ENCODE results near the gene RTN4RL1. TPM values are rescaled to one million over a fixed set of nuclear protein-coding genes. Genes with fewer than 3 reads are reported as not detected.
"Not testable (repeated sequence)": the region's sequence is repeated elsewhere in the genome, so short reads cannot be mapped to it uniquely, and the experiment has no call there.

Gene RTN4RL1
- total RNA-seq, 1 donor: 1.1 TPM

DNA sequence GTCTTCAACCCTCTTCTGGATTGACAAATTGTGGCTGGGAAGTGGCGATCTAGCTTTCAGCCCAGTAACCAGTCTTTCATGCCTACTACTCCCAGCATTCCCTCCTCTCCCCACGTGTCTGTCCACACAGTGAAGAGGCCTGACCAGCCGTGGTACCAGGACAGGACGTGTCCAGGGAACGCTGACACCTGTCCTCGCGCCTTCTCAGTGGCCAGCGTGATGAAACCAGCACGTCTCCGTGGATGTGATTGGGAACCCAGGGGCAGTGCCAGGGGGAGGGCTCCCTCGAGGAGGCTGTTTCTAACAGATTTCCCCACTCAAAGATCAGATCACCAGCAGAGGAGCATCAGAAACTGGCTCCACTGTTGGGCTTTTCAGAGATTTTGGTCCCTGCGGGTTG lies 126.3 kb downstream of the RTN4RL1 start:
- Histone ChIP-seq H3K36me3 (ENCODE audit: insufficient read depth, low read length) (peaks cover 32% of the 10 kb centered on the region), H3K27ac (ENCODE audit: low read depth, low read length) (no peak overlapping the region), H3K4me1 (ENCODE audit: insufficient read depth, low read length) (no peaks in the 10 kb centered on the region), H3K9me3 (ENCODE audit: low read depth, low read length) (no peaks in the 10 kb centered on the region), H2AFZ (ENCODE audit: low read length) (no peak overlapping the region), H3K27me3 (ENCODE audit: insufficient read depth, low read length) (peaks cover 2% of the 10 kb centered on the region), H3K79me2 (ENCODE audit: insufficient read depth, low read length) (no peaks in the 10 kb centered on the region), H4K20me1 (ENCODE audit: insufficient read depth, low read length) (no peaks in the 10 kb centered on the region), H3K4me3 (ENCODE audit: insufficient read depth, low read length) (no peak overlapping the region), H3K4me2 (ENCODE audit: insufficient read depth, low read length) (no peak overlapping the region)
- TF ChIP-seq, protein P1, sequence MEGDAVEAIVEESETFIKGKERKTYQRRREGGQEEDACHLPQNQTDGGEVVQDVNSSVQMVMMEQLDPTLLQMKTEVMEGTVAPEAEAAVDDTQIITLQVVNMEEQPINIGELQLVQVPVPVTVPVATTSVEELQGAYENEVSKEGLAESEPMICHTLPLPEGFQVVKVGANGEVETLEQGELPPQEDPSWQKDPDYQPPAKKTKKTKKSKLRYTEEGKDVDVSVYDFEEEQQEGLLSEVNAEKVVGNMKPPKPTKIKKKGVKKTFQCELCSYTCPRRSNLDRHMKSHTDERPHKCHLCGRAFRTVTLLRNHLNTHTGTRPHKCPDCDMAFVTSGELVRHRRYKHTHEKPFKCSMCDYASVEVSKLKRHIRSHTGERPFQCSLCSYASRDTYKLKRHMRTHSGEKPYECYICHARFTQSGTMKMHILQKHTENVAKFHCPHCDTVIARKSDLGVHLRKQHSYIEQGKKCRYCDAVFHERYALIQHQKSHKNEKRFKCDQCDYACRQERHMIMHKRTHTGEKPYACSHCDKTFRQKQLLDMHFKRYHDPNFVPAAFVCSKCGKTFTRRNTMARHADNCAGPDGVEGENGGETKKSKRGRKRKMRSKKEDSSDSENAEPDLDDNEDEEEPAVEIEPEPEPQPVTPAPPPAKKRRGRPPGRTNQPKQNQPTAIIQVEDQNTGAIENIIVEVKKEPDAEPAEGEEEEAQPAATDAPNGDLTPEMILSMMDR (IDR thresholded peaks at IDR 0.05; ENCODE audit: extremely low read depth, low read depth, low read length): no peak
- DNase-seq (ENCODE audit: insufficient read length, low spot score, missing footprints): no peak

DNA sequence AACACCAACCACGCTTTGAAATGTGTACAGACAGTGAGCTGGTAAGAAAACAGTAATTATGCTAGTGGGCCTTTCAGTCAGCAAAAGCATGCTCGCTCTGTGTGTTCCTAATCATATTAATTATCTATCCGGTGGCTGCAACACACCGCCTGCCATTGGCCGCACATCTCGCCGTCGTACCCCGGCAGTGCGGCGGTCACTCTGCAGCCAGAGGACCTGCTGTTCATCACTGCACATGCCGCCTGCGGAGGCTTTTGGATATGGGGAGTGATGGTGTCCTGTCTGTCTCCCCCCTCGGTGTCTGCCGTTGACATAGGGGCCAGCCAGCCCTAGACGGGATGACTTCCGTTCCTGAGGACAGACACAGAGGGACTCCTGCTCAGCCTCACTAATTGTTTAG lies 126.8 kb downstream of the RTN4RL1 start:
- Histone ChIP-seq H3K79me2 (ENCODE audit: insufficient read depth, low read length) (no peaks in the 10 kb centered on the region), H3K36me3 (ENCODE audit: insufficient read depth, low read length) (peaks cover 34% of the 10 kb centered on the region), H3K9me3 (ENCODE audit: low read depth, low read length) (no peaks in the 10 kb centered on the region), H3K4me1 (ENCODE audit: insufficient read depth, low read length) (no peaks in the 10 kb centered on the region), H3K4me3 (ENCODE audit: insufficient read depth, low read length) (no peak overlapping the region), H3K27ac (ENCODE audit: low read depth, low read length) (no peak overlapping the region), H3K4me2 (ENCODE audit: insufficient read depth, low read length) (no peak overlapping the region), H4K20me1 (ENCODE audit: insufficient read depth, low read length) (no peaks in the 10 kb centered on the region), H2AFZ (ENCODE audit: low read length) (no peak overlapping the region), H3K27me3 (ENCODE audit: insufficient read depth, low read length) (no peaks in the 10 kb centered on the region)
- DNase-seq (ENCODE audit: insufficient read length, low spot score, missing footprints): no peak
- TF ChIP-seq, protein P1 (IDR thresholded peaks at IDR 0.05; ENCODE audit: extremely low read depth, low read depth, low read length): no peak

DNA sequence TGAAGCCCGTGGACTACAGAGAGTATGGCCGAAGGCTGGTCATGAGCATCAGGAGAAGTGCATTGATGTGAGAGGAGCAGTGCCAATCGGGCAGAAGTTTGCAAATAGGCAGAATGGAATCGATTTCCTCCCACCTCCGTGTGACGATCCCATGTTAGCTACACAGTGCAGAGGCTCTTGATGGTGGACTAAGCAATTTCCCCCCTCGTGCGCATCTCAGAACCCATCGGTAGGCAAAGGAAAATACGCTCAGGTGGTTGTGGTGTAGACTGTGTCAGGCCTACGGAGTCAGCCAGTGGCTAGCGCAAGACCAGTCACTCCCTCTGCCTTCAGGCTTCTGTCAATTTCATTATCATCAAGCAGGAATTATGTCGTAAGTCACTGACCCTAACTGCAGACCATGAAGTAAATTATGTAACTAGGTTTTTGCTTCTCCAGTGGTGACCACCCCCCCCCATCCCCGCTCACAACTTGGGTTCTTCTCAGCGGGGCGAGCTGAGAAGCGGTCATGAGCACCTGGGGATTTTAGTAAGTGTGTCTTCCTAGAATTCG lies 128.0 kb downstream of the RTN4RL1 start:
- Histone ChIP-seq H3K27me3 (ENCODE audit: insufficient read depth, low read length) (no peaks in the 10 kb centered on the region), H3K4me1 (ENCODE audit: insufficient read depth, low read length) (no peaks in the 10 kb centered on the region), H2AFZ (ENCODE audit: low read length) (no peak overlapping the region), H3K4me3 (ENCODE audit: insufficient read depth, low read length) (no peak overlapping the region), H3K36me3 (ENCODE audit: insufficient read depth, low read length) (peaks cover 45% of the 10 kb centered on the region), H3K27ac (ENCODE audit: low read depth, low read length) (no peak overlapping the region), H3K9me3 (ENCODE audit: low read depth, low read length) (no peaks in the 10 kb centered on the region), H3K79me2 (ENCODE audit: insufficient read depth, low read length) (no peaks in the 10 kb centered on the region), H3K4me2 (ENCODE audit: insufficient read depth, low read length) (no peak overlapping the region), H4K20me1 (ENCODE audit: insufficient read depth, low read length) (no peaks in the 10 kb centered on the region)
- peak; percentile 49 for DNase-seq (ENCODE audit: insufficient read length, low spot score, missing footprints)
- TF ChIP-seq, protein P1 (IDR thresholded peaks at IDR 0.05; ENCODE audit: extremely low read depth, low read depth, low read length): no peak

DNA sequence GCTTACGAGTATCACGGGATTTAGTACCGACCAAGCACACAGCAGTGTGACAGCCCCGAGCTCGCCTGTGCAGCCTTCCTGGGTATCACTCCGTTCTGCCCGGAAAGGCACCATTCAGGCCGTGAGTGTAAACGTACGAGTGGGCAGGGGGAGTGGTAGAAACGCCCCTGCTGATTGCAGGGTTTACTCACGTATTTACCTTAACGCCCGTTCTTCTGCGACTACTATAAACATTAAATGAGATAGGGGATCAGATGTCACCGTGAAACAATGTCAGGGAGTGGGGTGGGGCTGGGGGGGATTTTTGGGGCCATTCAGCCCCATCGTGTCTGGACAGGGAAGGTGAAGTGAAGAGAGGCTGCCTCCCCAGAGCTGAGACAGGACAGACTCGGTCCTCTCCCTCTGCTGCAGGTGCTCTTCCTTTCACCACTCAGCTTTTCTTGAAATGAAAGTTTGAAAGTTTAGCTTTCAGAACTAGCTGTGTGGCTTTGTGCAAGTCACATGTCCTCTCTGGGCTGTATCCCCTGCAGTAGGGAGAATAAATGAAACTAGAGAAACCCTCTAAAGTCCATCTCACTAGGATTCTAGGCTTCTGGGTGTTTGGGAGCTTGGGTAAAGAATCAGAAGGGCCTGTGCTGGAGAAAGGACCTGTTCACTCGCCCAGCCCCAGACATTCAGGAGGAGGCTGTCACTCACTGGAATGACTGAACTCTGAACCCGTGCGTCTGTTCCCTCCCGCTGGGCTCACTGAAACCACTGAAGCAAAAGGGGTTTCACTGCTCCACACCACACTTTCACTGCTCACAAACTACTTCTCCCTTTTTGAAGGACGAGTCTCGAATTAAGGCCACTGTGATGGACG lies 128.7 kb downstream of the RTN4RL1 start:
- Histone ChIP-seq H3K4me3 (ENCODE audit: insufficient read depth, low read length) (no peak overlapping the region), H3K79me2 (ENCODE audit: insufficient read depth, low read length) (no peaks in the 10 kb centered on the region), H3K4me2 (ENCODE audit: insufficient read depth, low read length) (no peak overlapping the region), H3K9me3 (ENCODE audit: low read depth, low read length) (no peaks in the 10 kb centered on the region), H3K27ac (ENCODE audit: low read depth, low read length) (no peak overlapping the region), H3K36me3 (ENCODE audit: insufficient read depth, low read length) (peaks cover 50% of the 10 kb centered on the region), H4K20me1 (ENCODE audit: insufficient read depth, low read length) (no peaks in the 10 kb centered on the region), H3K27me3 (ENCODE audit: insufficient read depth, low read length) (no peaks in the 10 kb centered on the region), H3K4me1 (ENCODE audit: insufficient read depth, low read length) (no peaks in the 10 kb centered on the region), H2AFZ (ENCODE audit: low read length) (no peak overlapping the region)
- TF ChIP-seq, protein P1 (IDR thresholded peaks at IDR 0.05; ENCODE audit: extremely low read depth, low read depth, low read length): no peak
- peak; percentile 60 for DNase-seq (ENCODE audit: insufficient read length, low spot score, missing footprints)

DNA sequence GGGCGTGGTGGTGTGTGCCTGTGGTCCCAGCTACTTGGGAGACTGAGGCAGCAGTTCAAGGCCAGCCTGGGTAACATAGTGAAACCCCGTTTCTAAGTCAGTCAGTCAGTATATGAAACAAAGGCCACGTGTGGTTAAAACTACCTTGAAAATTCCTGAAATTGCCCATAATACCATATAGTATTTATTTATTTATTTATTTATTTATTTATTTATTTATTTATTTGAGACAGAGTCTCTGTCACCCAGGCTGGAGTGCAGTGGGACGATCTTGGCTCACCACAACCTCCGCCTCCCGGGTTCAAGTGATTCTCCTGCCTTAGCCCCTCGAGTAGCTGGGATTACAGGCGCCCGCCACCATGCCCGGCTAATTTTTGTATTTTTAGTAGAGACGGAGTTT lies 129.7 kb downstream of the RTN4RL1 start:
- H3K4me1 ChIP-seq (ENCODE audit: insufficient read depth, low read length); H3K27ac ChIP-seq (ENCODE audit: low read depth, low read length); H3K79me2 ChIP-seq (ENCODE audit: insufficient read depth, low read length); H2AFZ ChIP-seq (ENCODE audit: low read length); H3K4me2 ChIP-seq (ENCODE audit: insufficient read depth, low read length); H3K27me3 ChIP-seq (ENCODE audit: insufficient read depth, low read length); H3K9me3 ChIP-seq (ENCODE audit: low read depth, low read length); DNase-seq (ENCODE audit: insufficient read length, low spot score, missing footprints); H3K4me3 ChIP-seq (ENCODE audit: insufficient read depth, low read length); H4K20me1 ChIP-seq (ENCODE audit: insufficient read depth, low read length): not testable (repeated sequence)
- peaks cover 59% of the 10 kb centered on the region for H3K36me3 ChIP-seq (ENCODE audit: insufficient read depth, low read length)
